ENCODE data around the gene MINDY4. TPM values are rescaled to one million over a fixed set of nuclear protein-coding genes. Genes with fewer than 3 reads are reported as not detected.

MINDY4 gene
- total and polyA plus RNA-seq, 2 donors: 1.5 to 1.7 TPM

- DNase-seq (ENCODE audit: low read depth in 6 of 9, low spot score in 9 of 9): no peak
- H3K27ac ChIP-seq (ENCODE audit: low read depth in 1 of 2, low read length in 1 of 2): no peak overlapping the region
These were observed 96.3 kb downstream of the MINDY4 start for GRCh38 chr7:30867483-30867882.

GRCh38 chr7:30869794-30870611 is 98.8 kb downstream of the MINDY4 start:
- Histone ChIP-seq H3K4me1 (ENCODE audit: control insufficient read depth in 2 of 2, insufficient read depth in 2 of 2, low read length in 2 of 2) (no peaks in the 10 kb centered on the region), H3K4me3 (ENCODE audit: low read length in 2 of 2) (no peak overlapping the region), H3K27me3 (ENCODE audit: control insufficient read depth in 2 of 2, insufficient read depth in 1 of 2, low read length in 1 of 2) (no peaks in the 10 kb centered on the region), H3K27ac (ENCODE audit: low read depth in 1 of 2, low read length in 1 of 2) (no peak overlapping the region), H3K36me3 (ENCODE audit: control insufficient read depth in 2 of 2, insufficient read depth in 2 of 2, low read length in 1 of 2) (no peaks in the 10 kb centered on the region), H3K9me3 (ENCODE audit: control insufficient read depth in 2 of 2, insufficient read depth in 1 of 2, low read length in 1 of 2) (no peaks in the 10 kb centered on the region)
- no peak for DNase-seq (ENCODE audit: low read depth in 6 of 9, low spot score in 9 of 9)
- 88% methylated on average over 13 of the region's 13 CpGs for WGBS

More at GRCh38 chr7:30867483-30867882, 96.3 kb downstream of the MINDY4 start:
- Histone ChIP-seq H3K27me3 (ENCODE audit: control insufficient read depth in 2 of 2, insufficient read depth in 1 of 2, low read length in 1 of 2) (no peaks in the 10 kb centered on the region), H3K9me3 (ENCODE audit: control insufficient read depth in 2 of 2, insufficient read depth in 1 of 2, low read length in 1 of 2) (no peaks in the 10 kb centered on the region), H3K4me3 (ENCODE audit: low read length in 2 of 2) (no peak overlapping the region), H3K36me3 (ENCODE audit: control insufficient read depth in 2 of 2, insufficient read depth in 2 of 2, low read length in 1 of 2) (no peaks in the 10 kb centered on the region), H3K4me1 (ENCODE audit: control insufficient read depth in 2 of 2, insufficient read depth in 2 of 2, low read length in 2 of 2) (no peaks in the 10 kb centered on the region)
- WGBS: 100% methylated on average over 1 of the region's 1 CpG

GRCh38 chr7:30870821-30871518 is 99.8 kb downstream of the MINDY4 start:
- H3K4me1 ChIP-seq (ENCODE audit: control insufficient read depth in 2 of 2, insufficient read depth in 2 of 2, low read length in 2 of 2): no peaks in the 10 kb centered on the region
- H3K36me3 ChIP-seq (ENCODE audit: control insufficient read depth in 2 of 2, insufficient read depth in 2 of 2, low read length in 1 of 2): no peaks in the 10 kb centered on the region
- H3K27ac ChIP-seq (ENCODE audit: low read depth in 1 of 2, low read length in 1 of 2): no peak overlapping the region
- no peaks in the 10 kb centered on the region for H3K27me3 ChIP-seq (ENCODE audit: control insufficient read depth in 2 of 2, insufficient read depth in 1 of 2, low read length in 1 of 2)
- H3K4me3 ChIP-seq (ENCODE audit: low read length in 2 of 2): no peak overlapping the region
- WGBS: 88% methylated on average over 10 of the region's 10 CpGs
- no peaks in the 10 kb centered on the region for H3K9me3 ChIP-seq (ENCODE audit: control insufficient read depth in 2 of 2, insufficient read depth in 1 of 2, low read length in 1 of 2)
- no peak for DNase-seq (ENCODE audit: low read depth in 6 of 9, low spot score in 9 of 9)

- H3K9me3 ChIP-seq (ENCODE audit: control insufficient read depth in 2 of 2, insufficient read depth in 1 of 2, low read length in 1 of 2): no peaks in the 10 kb centered on the region
- no peaks in the 10 kb centered on the region for H3K4me1 ChIP-seq (ENCODE audit: control insufficient read depth in 2 of 2, insufficient read depth in 2 of 2, low read length in 2 of 2)
- no peaks in the 10 kb centered on the region for H3K27me3 ChIP-seq (ENCODE audit: control insufficient read depth in 2 of 2, insufficient read depth in 1 of 2, low read length in 1 of 2)
- no peak overlapping the region for H3K4me3 ChIP-seq (ENCODE audit: low read length in 2 of 2)
- 97% methylated on average over 5 of the region's 5 CpGs for WGBS
- H3K27ac ChIP-seq (ENCODE audit: low read depth in 1 of 2, low read length in 1 of 2): no peak overlapping the region
- no peaks in the 10 kb centered on the region for H3K36me3 ChIP-seq (ENCODE audit: control insufficient read depth in 2 of 2, insufficient read depth in 2 of 2, low read length in 1 of 2)
- no peak for DNase-seq (ENCODE audit: low read depth in 6 of 9, low spot score in 9 of 9)
These were observed 100.4 kb downstream of the MINDY4 start for GRCh38 chr7:30871655-30872054.

GRCh38 chr7:30873207-30873606 is 102.0 kb downstream of the MINDY4 start:
- 95% methylated on average over 2 of the region's 2 CpGs for WGBS
- Histone ChIP-seq H3K9me3 (ENCODE audit: control insufficient read depth in 2 of 2, insufficient read depth in 1 of 2, low read length in 1 of 2) (no peaks in the 10 kb centered on the region), H3K27me3 (ENCODE audit: control insufficient read depth in 2 of 2, insufficient read depth in 1 of 2, low read length in 1 of 2) (no peaks in the 10 kb centered on the region), H3K4me1 (ENCODE audit: control insufficient read depth in 2 of 2, insufficient read depth in 2 of 2, low read length in 2 of 2) (no peaks in the 10 kb centered on the region), H3K27ac (ENCODE audit: low read depth in 1 of 2, low read length in 1 of 2) (no peak overlapping the region), H3K4me3 (ENCODE audit: low read length in 2 of 2) (no peak overlapping the region), H3K36me3 (ENCODE audit: control insufficient read depth in 2 of 2, insufficient read depth in 2 of 2, low read length in 1 of 2) (no peaks in the 10 kb centered on the region)
- DNase-seq (ENCODE audit: low read depth in 6 of 9, low spot score in 9 of 9): no peak

GRCh38 chr7:30873656-30874055 is 102.4 kb downstream of the MINDY4 start:
- Histone ChIP-seq H3K27me3 (ENCODE audit: control insufficient read depth in 2 of 2, insufficient read depth in 1 of 2, low read length in 1 of 2) (no peaks in the 10 kb centered on the region), H3K27ac (ENCODE audit: low read depth in 1 of 2, low read length in 1 of 2) (no peak overlapping the region), H3K36me3 (ENCODE audit: control insufficient read depth in 2 of 2, insufficient read depth in 2 of 2, low read length in 1 of 2) (no peaks in the 10 kb centered on the region), H3K4me3 (ENCODE audit: low read length in 2 of 2) (no peak overlapping the region), H3K9me3 (ENCODE audit: control insufficient read depth in 2 of 2, insufficient read depth in 1 of 2, low read length in 1 of 2) (no peaks in the 10 kb centered on the region), H3K4me1 (ENCODE audit: control insufficient read depth in 2 of 2, insufficient read depth in 2 of 2, low read length in 2 of 2) (no peaks in the 10 kb centered on the region)
- DNase-seq (ENCODE audit: low read depth in 6 of 9, low spot score in 9 of 9): no peak
- WGBS: 84% methylated on average over 6 of the region's 6 CpGs

GRCh38 chr7:30874656-30875302 is 103.6 kb downstream of the MINDY4 start:
- no peaks in the 10 kb centered on the region for H3K36me3 ChIP-seq (ENCODE audit: control insufficient read depth in 2 of 2, insufficient read depth in 2 of 2, low read length in 1 of 2)
- H3K4me1 ChIP-seq (ENCODE audit: control insufficient read depth in 2 of 2, insufficient read depth in 2 of 2, low read length in 2 of 2): no peaks in the 10 kb centered on the region
- H3K9me3 ChIP-seq (ENCODE audit: control insufficient read depth in 2 of 2, insufficient read depth in 1 of 2, low read length in 1 of 2): no peaks in the 10 kb centered on the region
- WGBS: 89% methylated on average over 5 of the region's 5 CpGs
- H3K27me3 ChIP-seq (ENCODE audit: control insufficient read depth in 2 of 2, insufficient read depth in 1 of 2, low read length in 1 of 2): no peaks in the 10 kb centered on the region
- no peak overlapping the region for H3K27ac ChIP-seq (ENCODE audit: low read depth in 1 of 2, low read length in 1 of 2)
- DNase-seq (ENCODE audit: low read depth in 6 of 9, low spot score in 9 of 9): no peak
- H3K4me3 ChIP-seq (ENCODE audit: low read length in 2 of 2): no peak overlapping the region

GRCh38 chr7:30877015-30877769 is 106.0 kb downstream of the MINDY4 start:
- WGBS: 89% methylated on average over 9 of the region's 9 CpGs
- no peaks in the 10 kb centered on the region for H3K4me1 ChIP-seq (ENCODE audit: control insufficient read depth in 2 of 2, insufficient read depth in 2 of 2, low read length in 2 of 2)
- no peaks in the 10 kb centered on the region for H3K36me3 ChIP-seq (ENCODE audit: control insufficient read depth in 2 of 2, insufficient read depth in 2 of 2, low read length in 1 of 2)
- no peaks in the 10 kb centered on the region for H3K27me3 ChIP-seq (ENCODE audit: control insufficient read depth in 2 of 2, insufficient read depth in 1 of 2, low read length in 1 of 2)
- no peak overlapping the region for H3K27ac ChIP-seq (ENCODE audit: low read depth in 1 of 2, low read length in 1 of 2)
- no peak overlapping the region for H3K4me3 ChIP-seq (ENCODE audit: low read length in 2 of 2)
- DNase-seq (ENCODE audit: low read depth in 6 of 9, low spot score in 9 of 9): no peak
- H3K9me3 ChIP-seq (ENCODE audit: control insufficient read depth in 2 of 2, insufficient read depth in 1 of 2, low read length in 1 of 2): no peaks in the 10 kb centered on the region
